NCI-H2081 (cell line): ENCODE results near the gene PREB.
"Not testable (repeated sequence)": the region's sequence is repeated elsewhere in the genome, so short reads cannot be mapped to it uniquely, and the experiment has no call there.

Experiments
- DNase-seq, 2 experiments: peaks; one replicate each; lab custom pipeline; 2025; lab: John Stamatoyannopoulos, UW

Gene PREB

GRCh38 chr2:27133905-27134780 is at the start of gene PREB:
TSS of gene PREB (minus strand) at chr2:27134636. CDS start at chr2:27134421, 215 bp downstream.
- DNase-seq: peak; percentile 97 to 98

- DNase-seq: no peak
These were observed 49.7 kb upstream of the PREB start for GRCh38 chr2:27184115-27184514.

GRCh38 chr2:27182346-27182745 is 47.9 kb upstream of the PREB start:
- DNase-seq: no peak

GRCh38 chr2:27179344-27180000 is 45.0 kb upstream of the PREB start:
- no peak for DNase-seq

- DNase-seq: no peak
These were observed 44.0 kb upstream of the PREB start for GRCh38 chr2:27178469-27178868.

- DNase-seq: no peak
These were observed 43.3 kb upstream of the PREB start for GRCh38 chr2:27177441-27178351.

GRCh38 chr2:27175781-27176180 is 41.3 kb upstream of the PREB start:
- not testable (repeated sequence) for DNase-seq

GRCh38 chr2:27175330-27175729 is 40.9 kb upstream of the PREB start:
- DNase-seq: no peak

GRCh38 chr2:27174638-27175037 is 40.2 kb upstream of the PREB start:
- DNase-seq: no peak

GRCh38 chr2:27171351-27171848 is 37.0 kb upstream of the PREB start:
- peak; percentile 12 to 34 for DNase-seq

GRCh38 chr2:27170581-27171337 is 36.3 kb upstream of the PREB start:
- no peak for DNase-seq

- DNase-seq: no peak
These were observed 30.7 kb upstream of the PREB start for GRCh38 chr2:27164960-27165763.

GRCh38 chr2:27162151-27163121 is 28.0 kb upstream of the PREB start:
- DNase-seq: no peak

GRCh38 chr2:27160191-27160590 is 25.8 kb upstream of the PREB start:
- no peak for DNase-seq

- DNase-seq: no peak
These were observed 24.8 kb upstream of the PREB start for GRCh38 chr2:27159271-27159670.

GRCh38 chr2:27158468-27158867 is 24.0 kb upstream of the PREB start:
- no peak for DNase-seq

GRCh38 chr2:27155069-27155520 is 20.7 kb upstream of the PREB start:
- no peak for DNase-seq

- DNase-seq: no peak
These were observed 20.1 kb upstream of the PREB start for GRCh38 chr2:27154488-27154887.

- peak; percentile 28 to 73 for DNase-seq
These were observed 18.5 kb upstream of the PREB start for GRCh38 chr2:27152796-27153464.
